ENCODE results near the gene PLEKHG4B. TPM values are rescaled to one million over a fixed set of nuclear protein-coding genes. Genes with fewer than 3 reads are reported as not detected.
A peak's percentile ranks its signal among the peaks of the same experiment; 100 is the strongest.

The PLEKHG4B gene
- total and polyA plus RNA-seq, 2 experiments from 2014 or later, result 9.9 to 20.1 TPM

DNA sequence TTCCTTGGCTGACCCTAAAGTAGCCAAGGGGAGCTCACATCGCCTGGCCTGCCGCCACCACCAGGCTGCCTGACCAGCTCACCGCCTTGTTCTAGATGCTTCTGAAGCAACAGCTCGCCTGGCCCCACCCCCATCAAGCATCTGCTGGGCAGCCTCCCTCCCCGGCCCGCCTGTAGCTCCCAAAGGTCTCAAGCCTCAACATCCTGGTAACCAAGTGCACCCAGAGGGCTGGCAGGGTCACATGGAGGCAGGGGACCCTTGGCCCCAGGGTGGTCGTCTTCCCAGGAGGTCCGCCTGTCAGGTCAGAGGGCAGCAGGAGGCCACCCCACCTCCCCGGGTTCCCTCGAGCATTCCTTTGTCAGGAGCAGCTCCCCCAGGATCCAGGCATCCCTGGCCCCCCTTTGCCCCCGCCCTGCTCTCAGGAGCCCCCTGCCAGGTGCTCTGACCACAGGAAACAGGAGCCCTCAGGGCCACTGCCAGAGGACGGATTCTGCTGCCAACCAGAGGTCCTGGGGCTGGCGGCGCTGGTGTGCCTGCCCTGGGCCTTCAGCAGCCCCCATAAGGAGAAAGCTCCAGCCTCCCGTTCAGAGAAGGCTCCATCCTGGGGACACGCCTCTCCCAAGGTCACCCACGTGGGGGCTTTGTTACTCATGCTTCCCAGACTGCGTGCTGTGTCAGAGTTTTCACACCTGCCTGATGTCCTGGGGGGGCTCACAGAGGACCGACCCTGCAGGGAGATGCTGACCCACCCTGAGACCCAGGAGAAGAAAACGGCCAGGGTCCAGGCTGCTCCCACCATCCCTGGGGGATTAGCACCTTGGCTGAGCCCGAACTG lies 95.9 kb downstream of the PLEKHG4B start:
- H3K4me1 ChIP-seq (ENCODE audit: low read depth), result peaks cover 25% of the 10 kb centered on the region
- TF ChIP-seq, protein P1, sequence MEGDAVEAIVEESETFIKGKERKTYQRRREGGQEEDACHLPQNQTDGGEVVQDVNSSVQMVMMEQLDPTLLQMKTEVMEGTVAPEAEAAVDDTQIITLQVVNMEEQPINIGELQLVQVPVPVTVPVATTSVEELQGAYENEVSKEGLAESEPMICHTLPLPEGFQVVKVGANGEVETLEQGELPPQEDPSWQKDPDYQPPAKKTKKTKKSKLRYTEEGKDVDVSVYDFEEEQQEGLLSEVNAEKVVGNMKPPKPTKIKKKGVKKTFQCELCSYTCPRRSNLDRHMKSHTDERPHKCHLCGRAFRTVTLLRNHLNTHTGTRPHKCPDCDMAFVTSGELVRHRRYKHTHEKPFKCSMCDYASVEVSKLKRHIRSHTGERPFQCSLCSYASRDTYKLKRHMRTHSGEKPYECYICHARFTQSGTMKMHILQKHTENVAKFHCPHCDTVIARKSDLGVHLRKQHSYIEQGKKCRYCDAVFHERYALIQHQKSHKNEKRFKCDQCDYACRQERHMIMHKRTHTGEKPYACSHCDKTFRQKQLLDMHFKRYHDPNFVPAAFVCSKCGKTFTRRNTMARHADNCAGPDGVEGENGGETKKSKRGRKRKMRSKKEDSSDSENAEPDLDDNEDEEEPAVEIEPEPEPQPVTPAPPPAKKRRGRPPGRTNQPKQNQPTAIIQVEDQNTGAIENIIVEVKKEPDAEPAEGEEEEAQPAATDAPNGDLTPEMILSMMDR (IDR thresholded peaks at IDR 0.05; ENCODE audit: low read depth, low read length), result no peak
- H3K27ac ChIP-seq, result no peak overlapping the region
- H3K4me3 ChIP-seq, result no peak overlapping the region
- DNase-seq (ENCODE audit: low read depth in 1 of 2, low spot score in 1 of 2), result no peak
- H3K36me3 ChIP-seq, result no peaks in the 10 kb centered on the region
- H3K27me3 ChIP-seq, result no peaks in the 10 kb centered on the region
- H3K9me3 ChIP-seq (ENCODE audit: low read depth), result no peaks in the 10 kb centered on the region

DNA sequence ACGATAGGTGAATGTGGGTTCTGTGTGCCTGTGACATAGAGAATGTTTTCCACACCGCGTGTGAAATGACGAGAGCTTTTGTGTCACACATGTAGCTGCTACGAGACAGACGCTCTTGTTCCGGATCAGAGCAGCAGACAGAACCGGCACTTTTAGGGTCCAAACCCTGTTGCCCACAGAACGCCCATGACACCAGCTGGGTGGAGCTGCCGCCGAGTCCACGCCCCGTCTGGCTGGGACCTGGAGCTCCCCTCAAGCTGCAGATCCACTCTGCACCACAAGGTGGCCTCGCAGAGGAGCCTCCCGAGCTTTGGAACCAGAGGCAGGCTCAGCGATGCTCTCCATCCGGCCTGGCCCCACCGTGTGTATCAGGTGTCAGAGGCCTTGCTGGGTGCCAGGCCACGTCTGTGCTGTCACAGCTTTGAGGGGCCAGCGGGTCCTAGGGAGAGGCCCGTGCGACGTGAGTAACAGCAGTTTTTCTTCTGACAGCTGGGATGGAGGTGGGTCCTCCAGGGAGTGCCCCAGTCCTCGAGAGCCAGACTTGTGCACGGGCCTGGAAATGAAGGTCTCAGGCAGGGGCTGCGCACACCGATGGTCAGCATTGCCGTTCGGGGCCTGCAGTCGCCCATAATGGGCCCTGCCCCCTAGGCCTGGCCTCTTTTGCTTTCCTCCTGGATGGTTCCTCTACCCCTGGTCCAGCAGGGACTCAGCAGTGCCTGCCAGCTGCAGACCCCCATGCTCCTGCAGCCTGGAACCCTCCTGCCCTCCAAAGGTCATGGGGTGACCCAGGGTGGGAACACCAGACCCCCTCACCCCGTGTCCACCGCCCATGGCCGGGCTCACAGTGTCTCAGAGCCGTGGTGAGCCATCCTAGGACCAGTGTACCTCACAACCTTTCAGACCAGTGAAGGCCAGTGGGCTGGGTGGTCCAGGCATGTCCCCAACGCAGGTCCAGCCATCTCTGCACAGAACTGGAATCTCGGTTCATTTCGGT lies 96.8 kb downstream of the PLEKHG4B start:
- Histone ChIP-seq H3K27ac (peak overlapping the region; percentile 23), H3K4me3 (no peak overlapping the region)
- peak; percentile 86 to 93 for DNase-seq (ENCODE audit: low read depth in 1 of 2, low spot score in 1 of 2)

DNA sequence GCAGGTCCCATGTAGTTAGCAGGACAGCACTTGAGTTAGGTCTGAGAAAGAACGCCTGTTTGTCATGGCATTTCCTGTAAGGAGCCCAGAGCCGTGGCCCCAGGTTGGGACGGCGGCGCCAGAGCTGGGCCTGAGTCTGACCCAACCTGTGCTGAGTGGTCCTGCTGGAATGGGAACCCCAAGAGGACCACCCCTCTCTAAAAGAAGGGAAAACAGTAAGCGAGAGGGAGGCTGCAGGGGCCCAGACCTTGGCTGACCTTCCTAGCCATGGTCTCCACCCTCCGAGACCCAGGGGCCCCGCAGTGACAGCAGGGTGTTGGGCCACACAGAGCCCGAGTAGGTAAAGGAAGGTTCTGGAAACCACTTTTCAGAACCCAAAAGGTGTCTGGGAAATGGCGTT lies 97.5 kb downstream of the PLEKHG4B start:
- no peaks in the 10 kb centered on the region for H3K36me3 ChIP-seq
- TF ChIP-seq, protein P1 (IDR thresholded peaks at IDR 0.05; ENCODE audit: low read depth, low read length), result no peak
- no peak for DNase-seq (ENCODE audit: low read depth in 1 of 2, low spot score in 1 of 2)
- no peak overlapping the region for H3K4me3 ChIP-seq
- no peaks in the 10 kb centered on the region for H3K27me3 ChIP-seq
- peaks cover 25% of the 10 kb centered on the region for H3K4me1 ChIP-seq (ENCODE audit: low read depth)
- no peaks in the 10 kb centered on the region for H3K9me3 ChIP-seq (ENCODE audit: low read depth)
- H3K27ac ChIP-seq, result peak overlapping the region; percentile 23

More for the DNA sequence above, 96.8 kb downstream of the PLEKHG4B start:
- Histone ChIP-seq H3K36me3 (no peaks in the 10 kb centered on the region), H3K27me3 (no peaks in the 10 kb centered on the region), H3K9me3 (ENCODE audit: low read depth) (no peaks in the 10 kb centered on the region), H3K4me1 (ENCODE audit: low read depth) (peaks cover 25% of the 10 kb centered on the region)
- TF ChIP-seq, protein P1 (IDR thresholded peaks at IDR 0.05; ENCODE audit: low read depth, low read length), result peak; percentile 95

DNA sequence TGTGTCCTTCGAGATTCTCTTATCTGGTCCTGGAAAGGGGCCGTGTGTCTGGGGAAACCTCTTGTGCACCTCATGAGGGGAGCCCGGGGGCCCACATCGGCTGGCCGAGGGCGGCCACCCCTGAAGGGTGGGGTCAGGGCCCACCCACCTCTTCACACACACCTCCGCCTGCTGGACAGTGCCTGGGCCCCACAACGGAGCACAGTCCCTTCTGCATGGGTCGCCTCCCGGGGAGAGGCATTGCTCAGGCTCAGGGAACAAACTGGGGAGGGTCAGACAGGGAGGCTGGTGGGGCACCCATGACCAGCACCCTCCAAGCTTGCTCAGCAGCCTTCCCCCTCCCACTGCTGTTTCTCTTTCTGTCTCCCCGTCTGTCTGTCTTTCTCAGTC lies 98.0 kb downstream of the PLEKHG4B start:
- DNase-seq (ENCODE audit: low read depth in 1 of 2, low spot score in 1 of 2), result no peak
- H3K27me3 ChIP-seq, result no peaks in the 10 kb centered on the region
- H3K27ac ChIP-seq, result no peak overlapping the region
- H3K36me3 ChIP-seq, result no peaks in the 10 kb centered on the region
- H3K9me3 ChIP-seq (ENCODE audit: low read depth), result no peaks in the 10 kb centered on the region
- no peak overlapping the region for H3K4me3 ChIP-seq
- TF ChIP-seq, protein P1 (IDR thresholded peaks at IDR 0.05; ENCODE audit: low read depth, low read length), result no peak
- peaks cover 25% of the 10 kb centered on the region for H3K4me1 ChIP-seq (ENCODE audit: low read depth)

DNA sequence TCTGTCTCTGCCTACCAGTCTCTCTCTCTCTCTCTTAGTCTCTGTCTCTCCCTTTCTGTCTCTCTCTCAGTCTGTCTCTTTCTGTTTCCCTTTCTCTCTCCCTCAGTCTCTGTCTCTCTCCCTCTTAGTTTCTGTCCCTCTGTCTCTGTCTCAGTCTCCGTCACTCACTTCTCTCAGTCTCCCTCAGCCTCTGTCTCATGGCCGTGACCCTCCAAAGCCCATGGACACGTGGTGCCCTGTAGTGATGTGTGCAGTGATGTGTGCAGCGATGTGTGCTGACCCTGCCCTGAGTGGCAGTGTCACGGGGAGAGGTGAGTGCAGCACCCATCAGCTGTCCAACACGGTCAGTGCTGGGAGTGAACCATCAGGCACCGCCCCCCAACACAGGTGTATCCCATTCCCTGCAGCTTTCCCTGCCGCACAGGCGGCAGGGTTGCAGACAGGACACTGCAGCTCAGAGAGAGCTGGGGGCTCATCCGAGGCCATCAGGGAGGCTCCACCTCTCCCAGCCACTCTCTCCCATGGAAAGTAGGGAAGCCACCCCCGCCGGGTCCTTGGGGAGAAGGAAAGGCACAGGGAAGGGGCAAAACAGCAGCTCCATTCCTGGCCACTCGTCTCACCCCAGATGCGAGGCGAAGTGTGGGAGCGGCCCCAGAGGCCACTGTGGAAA lies 98.5 kb downstream of the PLEKHG4B start:
- Histone ChIP-seq H3K9me3 (ENCODE audit: low read depth) (no peaks in the 10 kb centered on the region), H3K4me3 (no peak overlapping the region), H3K4me1 (ENCODE audit: low read depth) (peaks cover 25% of the 10 kb centered on the region), H3K27me3 (no peaks in the 10 kb centered on the region), H3K27ac (peak overlapping the region; percentile 56), H3K36me3 (no peaks in the 10 kb centered on the region)
- DNase-seq (ENCODE audit: low read depth in 1 of 2, low spot score in 1 of 2), result no peak
- TF ChIP-seq, protein P1 (IDR thresholded peaks at IDR 0.05; ENCODE audit: low read depth, low read length), result no peak
